ENCODE data around the gene COL27A1.

DNA sequence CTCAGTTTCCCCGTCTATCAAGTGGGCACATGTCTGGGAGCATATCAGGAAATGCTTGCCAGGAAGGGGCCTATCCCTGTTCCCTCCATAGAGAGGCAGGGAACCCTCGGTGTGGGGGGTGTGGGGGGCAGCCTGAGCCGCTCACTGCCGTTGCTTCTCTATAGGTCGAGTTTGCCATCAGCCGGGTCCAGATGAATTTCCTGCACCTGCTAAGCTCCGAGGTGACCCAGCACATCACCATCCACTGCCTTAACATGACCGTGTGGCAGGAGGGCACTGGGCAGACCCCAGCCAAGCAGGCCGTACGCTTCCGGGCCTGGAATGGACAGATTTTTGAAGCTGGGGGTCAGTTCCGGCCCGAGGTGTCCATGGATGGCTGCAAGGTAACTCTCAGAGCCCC, 153.8 kb downstream of the COL27A1 start:
- TF ChIP-seq, protein P1, sequence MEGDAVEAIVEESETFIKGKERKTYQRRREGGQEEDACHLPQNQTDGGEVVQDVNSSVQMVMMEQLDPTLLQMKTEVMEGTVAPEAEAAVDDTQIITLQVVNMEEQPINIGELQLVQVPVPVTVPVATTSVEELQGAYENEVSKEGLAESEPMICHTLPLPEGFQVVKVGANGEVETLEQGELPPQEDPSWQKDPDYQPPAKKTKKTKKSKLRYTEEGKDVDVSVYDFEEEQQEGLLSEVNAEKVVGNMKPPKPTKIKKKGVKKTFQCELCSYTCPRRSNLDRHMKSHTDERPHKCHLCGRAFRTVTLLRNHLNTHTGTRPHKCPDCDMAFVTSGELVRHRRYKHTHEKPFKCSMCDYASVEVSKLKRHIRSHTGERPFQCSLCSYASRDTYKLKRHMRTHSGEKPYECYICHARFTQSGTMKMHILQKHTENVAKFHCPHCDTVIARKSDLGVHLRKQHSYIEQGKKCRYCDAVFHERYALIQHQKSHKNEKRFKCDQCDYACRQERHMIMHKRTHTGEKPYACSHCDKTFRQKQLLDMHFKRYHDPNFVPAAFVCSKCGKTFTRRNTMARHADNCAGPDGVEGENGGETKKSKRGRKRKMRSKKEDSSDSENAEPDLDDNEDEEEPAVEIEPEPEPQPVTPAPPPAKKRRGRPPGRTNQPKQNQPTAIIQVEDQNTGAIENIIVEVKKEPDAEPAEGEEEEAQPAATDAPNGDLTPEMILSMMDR (IDR thresholded peaks at IDR 0.05; ENCODE audit: poor library complexity) = no peak
- TF ChIP-seq EZH2 (IDR thresholded peaks at IDR 0.05; ENCODE audit: borderline replicate concordance) = no peak
